NCI-H69 (cell line): Measurements from ENCODE around the gene IGF2BP3.

Experiments
- DNase-seq: peaks from one replicate; lab custom pipeline; 2025; lab: John Stamatoyannopoulos, UW

Gene IGF2BP3

GRCh38 chr7:23295401-23295697, 174.9 kb downstream of the IGF2BP3 start:
- DNase-seq: peak; percentile 88

GRCh38 chr7:23294549-23295400, 175.5 kb downstream of the IGF2BP3 start:
- no peak for DNase-seq

GRCh38 chr7:23293500-23294073, 176.7 kb downstream of the IGF2BP3 start:
- peak; percentile 46 for DNase-seq

- no peak for DNase-seq
Measured at GRCh38 chr7:23292623-23293022, 177.7 kb downstream of the IGF2BP3 start.

- no peak for DNase-seq
Measured at GRCh38 chr7:23291957-23292560, 178.2 kb downstream of the IGF2BP3 start.

GRCh38 chr7:23290993-23291392, 179.3 kb downstream of the IGF2BP3 start:
- DNase-seq: no peak

- peak; percentile 34 for DNase-seq
Measured at GRCh38 chr7:23287612-23288011, 182.7 kb downstream of the IGF2BP3 start.

GRCh38 chr7:23285657-23286646, 184.3 kb downstream of the IGF2BP3 start:
- no peak for DNase-seq

GRCh38 chr7:23284871-23285270, 185.4 kb downstream of the IGF2BP3 start:
- DNase-seq: no peak

GRCh38 chr7:23283086-23283485, 187.2 kb downstream of the IGF2BP3 start:
- no peak for DNase-seq

- DNase-seq: no peak
Measured at GRCh38 chr7:23279819-23280525, 190.3 kb downstream of the IGF2BP3 start.

GRCh38 chr7:23277359-23277989, 192.8 kb downstream of the IGF2BP3 start:
- peak; percentile 84 for DNase-seq

GRCh38 chr7:23276947-23277346, 193.3 kb downstream of the IGF2BP3 start:
- no peak for DNase-seq

- peak; percentile 29 for DNase-seq
Measured at GRCh38 chr7:23276376-23276775, 193.9 kb downstream of the IGF2BP3 start.

- peak; percentile 74 for DNase-seq
Measured at GRCh38 chr7:23275912-23276311, 194.4 kb downstream of the IGF2BP3 start.

- DNase-seq: peak; percentile 98
Measured at GRCh38 chr7:23273141-23273599, 197.1 kb downstream of the IGF2BP3 start.

- no peak for DNase-seq
Measured at GRCh38 chr7:23272275-23272674, 198.0 kb downstream of the IGF2BP3 start.

GRCh38 chr7:23268746-23269145, 201.5 kb downstream of the IGF2BP3 start:
- DNase-seq: peak; percentile 31

- no peak for DNase-seq
Measured at GRCh38 chr7:23268167-23268566, 202.1 kb downstream of the IGF2BP3 start.

GRCh38 chr7:23267357-23267756, 202.9 kb downstream of the IGF2BP3 start:
- no peak for DNase-seq

GRCh38 chr7:23266918-23267317, 203.4 kb downstream of the IGF2BP3 start:
- no peak for DNase-seq
